Measurements from ENCODE around the gene CASP7.

DNA sequence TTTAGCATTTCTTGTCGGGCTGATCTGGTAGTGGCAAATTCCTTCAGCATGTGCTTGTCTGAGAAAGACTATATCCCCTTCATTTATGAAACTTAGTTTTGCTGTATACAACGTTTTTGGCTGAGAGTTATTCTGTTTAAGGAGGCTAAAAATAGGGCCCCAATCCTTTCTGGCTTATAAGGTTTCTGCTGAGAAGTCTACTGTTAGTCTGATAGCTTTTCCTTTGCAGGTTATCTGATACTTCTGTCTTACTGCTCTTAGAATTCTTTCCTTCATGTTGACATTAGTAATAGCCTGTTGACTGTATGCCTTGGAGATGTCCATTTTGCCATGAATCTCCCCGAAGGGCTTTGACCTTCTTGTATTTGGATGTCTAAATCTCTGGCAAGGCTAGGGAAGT, 9.9 kb downstream of the CASP7 start:
- TF ChIP-seq, protein P1, sequence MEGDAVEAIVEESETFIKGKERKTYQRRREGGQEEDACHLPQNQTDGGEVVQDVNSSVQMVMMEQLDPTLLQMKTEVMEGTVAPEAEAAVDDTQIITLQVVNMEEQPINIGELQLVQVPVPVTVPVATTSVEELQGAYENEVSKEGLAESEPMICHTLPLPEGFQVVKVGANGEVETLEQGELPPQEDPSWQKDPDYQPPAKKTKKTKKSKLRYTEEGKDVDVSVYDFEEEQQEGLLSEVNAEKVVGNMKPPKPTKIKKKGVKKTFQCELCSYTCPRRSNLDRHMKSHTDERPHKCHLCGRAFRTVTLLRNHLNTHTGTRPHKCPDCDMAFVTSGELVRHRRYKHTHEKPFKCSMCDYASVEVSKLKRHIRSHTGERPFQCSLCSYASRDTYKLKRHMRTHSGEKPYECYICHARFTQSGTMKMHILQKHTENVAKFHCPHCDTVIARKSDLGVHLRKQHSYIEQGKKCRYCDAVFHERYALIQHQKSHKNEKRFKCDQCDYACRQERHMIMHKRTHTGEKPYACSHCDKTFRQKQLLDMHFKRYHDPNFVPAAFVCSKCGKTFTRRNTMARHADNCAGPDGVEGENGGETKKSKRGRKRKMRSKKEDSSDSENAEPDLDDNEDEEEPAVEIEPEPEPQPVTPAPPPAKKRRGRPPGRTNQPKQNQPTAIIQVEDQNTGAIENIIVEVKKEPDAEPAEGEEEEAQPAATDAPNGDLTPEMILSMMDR (IDR thresholded peaks at IDR 0.05) = no peak
- no peak for TF ChIP-seq POLR2A (IDR thresholded peaks at IDR 0.05)
